Suprapubic skin (tissue), 4 donors: ENCODE data around the gene SMCO4. TPM values are rescaled to one million over a fixed set of nuclear protein-coding genes. Genes with fewer than 3 reads are reported as not detected.
A peak's percentile ranks its signal among the peaks of the same experiment; 100 is the strongest.
"Not testable (repeated sequence)": the region's sequence is repeated elsewhere in the genome, so short reads cannot be mapped to it uniquely, and the experiment has no call there.

Experiments
- DNase-seq, 2 donors: peaks; one replicate each; pipeline ENCODE4 v3.0.0-alpha.2; 2019; ENCODE audit warnings: low spot score in 2 of 2
- H3K27ac ChIP-seq: fragments of 200-600 bp; sonication (generic); one replicate; pipeline ENCODE4 v1.5.1; 2019
- H3K27me3 ChIP-seq: fragments of 200-600 bp; sonication (generic); one replicate; pipeline ENCODE4 v1.5.1; 2019
- H3K36me3 ChIP-seq: fragments of 200-600 bp; sonication (generic); one replicate; pipeline ENCODE4 v1.5.1; 2019
- H3K4me1 ChIP-seq: fragments of 200-600 bp; sonication (generic); one replicate; pipeline ENCODE4 v1.5.1; 2019
- H3K4me3 ChIP-seq: fragments of 200-600 bp; sonication (generic); one replicate; pipeline ENCODE4 v1.5.1; 2019; ENCODE audit warnings: mild to moderate bottlenecking
- H3K9me3 ChIP-seq: fragments of 200-600 bp; sonication (generic); one replicate; pipeline ENCODE4 v1.5.1; 2019
- CTCF ChIP-seq, 2 donors: fragments of 200-600 bp in 1 of 2; fragments of 450-650 bp in 1 of 2; sonication (generic) in 1 of 2; IDR thresholded peaks; one replicate each; pipeline ENCODE4 v1.5.1; 2016 to 2019; ENCODE audit warnings: antibody characterized with exemption in 2 of 2, mild to moderate bottlenecking in 1 of 2, moderate library complexity in 1 of 2
- EP300 ChIP-seq: sonication (generic); formaldehyde crosslinking; IDR thresholded peaks from one replicate; pipeline ENCODE4 v1.6.1; 2017; ENCODE audit warnings: antibody characterized with exemption
- POLR2A ChIP-seq, 2 donors: fragments of 450-650 bp; IDR thresholded peaks; one replicate each; pipeline ENCODE4 v1.6.1; 2017; ENCODE audit warnings: antibody characterized with exemption in 2 of 2, mild to moderate bottlenecking in 2 of 2, moderate library complexity in 2 of 2
- POLR2AphosphoS5 ChIP-seq, 3 donors: sonication (generic); formaldehyde crosslinking; IDR thresholded peaks; one replicate each; pipeline ENCODE4 v1.6.1; 2017; ENCODE audit warnings: antibody characterized with exemption in 3 of 3
- WGBS: methylation state at CpG from one replicate; pipeline ENCODE4 v1.1.5; 2018; 5-methylcytosine and 5-hydroxymethylcytosine counted together
- total RNA-seq, 4 donors: library from RNA; depleted of rRNA; stranded (reverse); fragments of >200 nt; gene quantifications; one replicate each; pipeline ENCODE4 v1.1.0, GENCODE V29; 2016

Gene SMCO4
- 10 to 100 TPM; 12.1 to 53.1 (median 26.9) TPM for total RNA-seq

- TF ChIP-seq EP300 = no peak
- peak; percentile 37 to 77 for TF ChIP-seq CTCF (IDR thresholded peaks at IDR 0.05)
- Histone ChIP-seq H3K27ac (peak within 1 kb of the TSS; percentile 90), H3K4me1 (peaks cover 39% of the 10 kb centered on the region), H3K9me3 (no peaks in the 10 kb centered on the region), H3K4me3 (peak within 1 kb of the TSS; percentile 89), H3K36me3 (no peaks in the 10 kb centered on the region), H3K27me3 (no peaks in the 10 kb centered on the region)
- WGBS = 8% methylated on average over 24 of the region's 59 CpGs
- peak; percentile 86 to 89 for DNase-seq
Measured at GRCh38 chr11:93543292-93543977, at the start of gene SMCO4. Gene SMCO4, minus strand, starts transcription at chr11:93543391. Its CDS starts 64,202 bp downstream, at chr11:93479189.

GRCh38 chr11:93591247-93591898 lies 48.2 kb upstream of the SMCO4 start:
- WGBS = 90% methylated on average over 6 of the region's 6 CpGs

GRCh38 chr11:93589347-93589746 lies 46.2 kb upstream of the SMCO4 start:
- WGBS = 81% methylated on average over 1 of the region's 1 CpG
- no peaks in the 10 kb centered on the region for H3K36me3 ChIP-seq
- H3K27ac ChIP-seq = no peak overlapping the region
- H3K4me3 ChIP-seq = no peak overlapping the region
- H3K9me3 ChIP-seq = no peaks in the 10 kb centered on the region
- DNase-seq = no peak
- no peaks in the 10 kb centered on the region for H3K27me3 ChIP-seq
- H3K4me1 ChIP-seq = no peaks in the 10 kb centered on the region
- TF ChIP-seq POLR2AphosphoS5 (IDR thresholded peaks at IDR 0.05) = no peak
- TF ChIP-seq CTCF (IDR thresholded peaks at IDR 0.05) = no peak
- no peak for TF ChIP-seq EP300
- no peak for TF ChIP-seq POLR2A (IDR thresholded peaks at IDR 0.05)

More at GRCh38 chr11:93591247-93591898, 48.2 kb upstream of the SMCO4 start:
- Histone ChIP-seq H3K4me1 (no peaks in the 10 kb centered on the region), H3K27me3 (no peaks in the 10 kb centered on the region), H3K4me3 (no peak overlapping the region), H3K36me3 (no peaks in the 10 kb centered on the region), H3K9me3 (no peaks in the 10 kb centered on the region), H3K27ac (no peak overlapping the region)
- TF ChIP-seq CTCF (IDR thresholded peaks at IDR 0.05) (no peak), POLR2A (IDR thresholded peaks at IDR 0.05) (no peak), POLR2AphosphoS5 (IDR thresholded peaks at IDR 0.05) (no peak), EP300 (no peak)
- DNase-seq = no peak

- DNase-seq = no peak
- H3K4me1 ChIP-seq = no peaks in the 10 kb centered on the region
- no peaks in the 10 kb centered on the region for H3K27me3 ChIP-seq
- no peaks in the 10 kb centered on the region for H3K36me3 ChIP-seq
- H3K9me3 ChIP-seq = no peaks in the 10 kb centered on the region
- H3K4me3 ChIP-seq = no peak overlapping the region
- no peak overlapping the region for H3K27ac ChIP-seq
- whole genome bisulfite sequencing = 63% methylated on average over 8 of the region's 8 CpGs
- TF ChIP-seq POLR2AphosphoS5 (IDR thresholded peaks at IDR 0.05) (no peak), EP300 (no peak), CTCF (IDR thresholded peaks at IDR 0.05) (no peak), POLR2A (IDR thresholded peaks at IDR 0.05) (no peak)
Measured at GRCh38 chr11:93587858-93588581, 44.8 kb upstream of the SMCO4 start.

- not testable (repeated sequence) for H3K9me3 ChIP-seq, H3K36me3 ChIP-seq, H3K27me3 ChIP-seq, H3K4me3 ChIP-seq, DNase-seq, H3K4me1 ChIP-seq, H3K27ac ChIP-seq
- WGBS = 90% methylated on average over 1 of the region's 1 CpG
Measured at GRCh38 chr11:93587425-93587824, 44.2 kb upstream of the SMCO4 start.
